HepG2 (cell line): ENCODE data around the gene SOCS3. TPM values are rescaled to one million over a fixed set of nuclear protein-coding genes. Genes with fewer than 3 reads are reported as not detected.
A peak's percentile ranks its signal among the peaks of the same experiment; 100 is the strongest.

Source experiments
- ATAD3A ChIP-seq: sonication (generic); formaldehyde crosslinking; IDR thresholded peaks from 2 replicates; pipeline ENCODE4 v1.4.0; 2020; ENCODE audit warnings: missing genetic modification reagents
- ATF7-NPFF ChIP-seq: sonication (generic); formaldehyde crosslinking; IDR thresholded peaks from 2 replicates; pipeline ENCODE4 v1.8.1; 2023; ENCODE audit warnings: mild to moderate bottlenecking, low read depth, missing genetic modification reagents, moderate library complexity
- CBX5 ChIP-seq: sonication (generic); formaldehyde crosslinking; IDR thresholded peaks from 2 replicates; pipeline ENCODE4 v1.4.0; 2020; ENCODE audit warnings: missing genetic modification reagents, borderline replicate concordance
- CCDC6 ChIP-seq: sonication (generic); formaldehyde crosslinking; IDR thresholded peaks from 2 replicates; pipeline ENCODE4 v1.8.1; 2022; ENCODE audit warnings: mild to moderate bottlenecking, missing genetic modification reagents, moderate library complexity
- GATAD1 ChIP-seq: IDR thresholded peaks from 2 replicates; pipeline ENCODE4 v1.6.1; 2016; ENCODE audit warnings: missing genetic modification reagents, missing compliant biosample characterization
- GMEB1 ChIP-seq: sonication (generic); formaldehyde crosslinking; IDR thresholded peaks from 2 replicates; pipeline ENCODE4 v1.5.1; 2020; ENCODE audit warnings: missing genetic modification reagents, mild to moderate bottlenecking, borderline replicate concordance
- KAT7 ChIP-seq: IDR thresholded peaks from 2 replicates; pipeline ENCODE4 v1.6.1; 2018; ENCODE audit warnings: borderline replicate concordance, missing compliant biosample characterization
- LRRFIP1 ChIP-seq: sonication (generic); formaldehyde crosslinking; conservative IDR thresholded peaks from 2 replicates; pipeline ENCODE4 v1.4.0; 2020; ENCODE audit warnings: missing genetic modification reagents
- MXD3 ChIP-seq: IDR thresholded peaks from 2 replicates; pipeline ENCODE4 v1.6.1; 2016; ENCODE audit warnings: mild to moderate bottlenecking, missing biosample characterization, missing genetic modification reagents
- NONO ChIP-seq, 2 experiments: fragments of 450-650 bp in 1 of 2; sonication (generic) in 1 of 2; formaldehyde crosslinking in 1 of 2; IDR thresholded peaks in 1 of 2; conservative IDR thresholded peaks in 1 of 2; 2 replicates each; pipeline versions ENCODE4 v1.6.1 to v1.8.0; 2017 to 2022; ENCODE audit warnings: mild to moderate bottlenecking in 1 of 2, missing genetic modification reagents in 1 of 2, moderate library complexity in 1 of 2
- ONECUT2 ChIP-seq: sonication (generic); formaldehyde crosslinking; IDR thresholded peaks from 2 replicates; pipeline ENCODE4 v1.4.0; 2020; ENCODE audit warnings: missing genetic modification reagents
- SRSF9 ChIP-seq: fragments of 200-400 bp; formaldehyde crosslinking; IDR thresholded peaks from 2 replicates; pipeline ENCODE4 v1.6.1; 2018; ENCODE audit warnings: borderline replicate concordance, mild to moderate bottlenecking, low read depth, low read length; ENCODE audit not compliant: insufficient read depth, poor library complexity, severe bottlenecking
- TIGD3 ChIP-seq: sonication (generic); formaldehyde crosslinking; IDR thresholded peaks from 2 replicates; pipeline ENCODE4 v1.5.1; 2020; ENCODE audit warnings: mild to moderate bottlenecking, missing genetic modification reagents, borderline replicate concordance
- ZFP41 ChIP-seq: sonication (generic); formaldehyde crosslinking; IDR thresholded peaks from 2 replicates; pipeline ENCODE4 v1.4.0; 2020; ENCODE audit warnings: mild to moderate bottlenecking, missing genetic modification reagents, borderline replicate concordance
- ZFP91 ChIP-seq: sonication (generic); formaldehyde crosslinking; IDR thresholded peaks from 2 replicates; pipeline ENCODE4 v1.9.0; 2022; ENCODE audit warnings: missing genetic modification reagents, mild to moderate bottlenecking, borderline replicate concordance
- ZNF17 ChIP-seq: sonication (generic); formaldehyde crosslinking; IDR thresholded peaks from 2 replicates; pipeline ENCODE4 v1.5.0; 2020; ENCODE audit warnings: mild to moderate bottlenecking, missing genetic modification reagents
- ZNF232 ChIP-seq: sonication (generic); formaldehyde crosslinking; IDR thresholded peaks from 2 replicates; pipeline ENCODE4 v1.4.0; 2020; ENCODE audit warnings: missing genetic modification reagents, borderline replicate concordance
- ZNF253 ChIP-seq: sonication (generic); formaldehyde crosslinking; IDR thresholded peaks from 2 replicates; pipeline ENCODE4 v1.8.0; 2022; ENCODE audit warnings: mild to moderate bottlenecking, missing genetic modification reagents, borderline replicate concordance
- ZNF329 ChIP-seq: sonication (generic); formaldehyde crosslinking; IDR thresholded peaks from 2 replicates; pipeline ENCODE4 v1.9.0; 2021; ENCODE audit warnings: low read depth, mild to moderate bottlenecking, missing genetic modification reagents
- ZNF552 ChIP-seq: sonication (generic); formaldehyde crosslinking; IDR thresholded peaks from 2 replicates; pipeline ENCODE4 v1.9.0; 2022; ENCODE audit warnings: missing genetic modification reagents, mild to moderate bottlenecking, borderline replicate concordance
- ZNF839 ChIP-seq: sonication (generic); formaldehyde crosslinking; IDR thresholded peaks from 2 replicates; pipeline ENCODE4 v1.4.0; 2020; ENCODE audit warnings: missing genetic modification reagents, mild to moderate bottlenecking, borderline replicate concordance
- polyA plus RNA-seq, 8 experiments: library from polyadenylated mRNA; depleted of rRNA in 3 of 8; stranded (reverse) in 7 of 8; unstranded in 1 of 8; fragments of >200 nt; fragmentation: Illumina TruSeq in 4 of 8; extraction: Trizol in 4 of 8; gene quantifications; 2 replicates each; pipeline versions ENCODE4 v1.2.1 to v1.2.3, GENCODE V29; 2011 to 2016; ENCODE audit warnings: low read depth in 4 of 8, missing spikeins in 1 of 8, mixed read lengths in 1 of 8; ENCODE audit not compliant: insufficient read depth in 1 of 8
- total RNA-seq, 5 experiments: library from RNA; depleted of rRNA; stranded (reverse); fragments of >200 nt; fragmentation: Illumina TruSeq; extraction: Trizol; gene quantifications; 2 replicates each; pipeline ENCODE4 v1.2.3, GENCODE V29; 2016; ENCODE audit warnings: low read depth in 1 of 5

SOCS3 gene
- total and polyA plus RNA-seq, 2 of the 13 experiments (the other 11 are each of a cell fraction or from before 2014, with no cell fraction given) = 0.77 to 2.4 TPM

GRCh38 chr17:78399693-78400144 is 39.8 kb upstream of the SOCS3 start (continued):
- TF ChIP-seq GMEB1 (CRISPR knock-in tag) (no peak), ZNF329 (CRISPR knock-in tag) (no peak), LRRFIP1 (no peak), ZNF232 (CRISPR knock-in tag) (no peak; the same call in 1 of the 2 replicates), ZFP91 (CRISPR knock-in tag) (no peak), CBX5 (CRISPR knock-in tag) (no peak; the same call in 1 of the 2 replicates), MXD3 (CRISPR knock-in tag) (no peak), ZNF839 (CRISPR knock-in tag) (no peak), ZNF552 (no peak), SRSF9 (no peak), ZFP41 (no peak), ZNF253 (CRISPR knock-in tag) (0 out of 2 replicates have a peak, but pooled peaks have one; percentile 46), KAT7 (CRISPR knock-in tag) (no peak), ONECUT2 (CRISPR knock-in tag) (no peak), GATAD1 (CRISPR knock-in tag) (no peak), TIGD3 (CRISPR knock-in tag) (no peak), NONO (IDR thresholded peaks at IDR 0.05) (no peak), NONO (CRISPR knock-in tag; conservative IDR thresholded peaks at IDR 0.05) (no peak), CCDC6 (CRISPR knock-in tag) (no peak), ZNF17 (CRISPR knock-in tag) (no peak), ATF7-NPFF (no peak), ATAD3A (CRISPR knock-in tag) (no peak)
